HEK293 (cell line): ENCODE data around the gene HES3.
A peak's percentile ranks its signal among the peaks of the same experiment; 100 is the strongest.

Experiments used
- GLIS2 ChIP-seq: fragments of 450-650 bp; formaldehyde crosslinking; IDR thresholded peaks from 2 replicates; pipeline ENCODE4 v1.5.1; 2016; ENCODE audit warnings: missing biosample characterization, missing genetic modification characterization
- MZF1 ChIP-seq: fragments of 450-650 bp; formaldehyde crosslinking; IDR thresholded peaks from 2 replicates; pipeline ENCODE4 v1.5.1; 2017; ENCODE audit warnings: missing biosample characterization, missing genetic modification characterization, borderline replicate concordance
- RBAK ChIP-seq: fragments of 450-650 bp; formaldehyde crosslinking; IDR thresholded peaks from 2 replicates; pipeline ENCODE4 v1.5.1; 2016; ENCODE audit warnings: missing biosample characterization, missing genetic modification characterization
- ZBTB48 ChIP-seq: fragments of 450-650 bp; formaldehyde crosslinking; IDR thresholded peaks from 2 replicates; pipeline ENCODE4 v1.5.1; 2016; ENCODE audit warnings: missing biosample characterization, missing genetic modification characterization
- ZNF133 ChIP-seq: fragments of 450-650 bp; formaldehyde crosslinking; IDR thresholded peaks from 2 replicates; pipeline ENCODE4 v1.5.1; 2016; ENCODE audit warnings: missing biosample characterization, missing genetic modification characterization
- ZNF350 ChIP-seq: fragments of 450-650 bp; formaldehyde crosslinking; IDR thresholded peaks from 2 replicates; pipeline ENCODE4 v1.5.0; 2017; ENCODE audit warnings: missing biosample characterization, mild to moderate bottlenecking, missing genetic modification characterization
- ZNF366 ChIP-seq: fragments of 450-650 bp; formaldehyde crosslinking; conservative IDR thresholded peaks from 2 replicates; pipeline ENCODE4 v1.5.1; 2016; ENCODE audit warnings: missing biosample characterization, missing genetic modification characterization
- ZNF423 ChIP-seq: fragments of 450-650 bp; formaldehyde crosslinking; IDR thresholded peaks from 2 replicates; pipeline ENCODE4 v1.5.1; 2016; ENCODE audit warnings: missing biosample characterization, missing genetic modification characterization
- ZNF777 ChIP-seq: fragments of 450-650 bp; formaldehyde crosslinking; IDR thresholded peaks from 2 replicates; pipeline ENCODE4 v1.5.1; 2017; ENCODE audit warnings: missing biosample characterization, missing genetic modification characterization, borderline replicate concordance
- ZNF792 ChIP-seq: fragments of 450-650 bp; formaldehyde crosslinking; IDR thresholded peaks from 2 replicates; pipeline ENCODE4 v1.5.1; 2016; ENCODE audit warnings: missing biosample characterization, missing genetic modification characterization
- ZXDB ChIP-seq: fragments of 450-650 bp; formaldehyde crosslinking; IDR thresholded peaks from 2 replicates; pipeline ENCODE4 v1.5.1; 2016; ENCODE audit warnings: missing biosample characterization, missing genetic modification characterization
- TF ChIP-seq, protein P1 (sequence below): fragments of 450-650 bp; formaldehyde crosslinking; IDR thresholded peaks from 2 replicates; pipeline ENCODE4 v1.5.1; 2016; ENCODE audit warnings: missing biosample characterization, missing genetic modification characterization
- TF ChIP-seq, protein P2 (sequence below): fragments of 450-650 bp; formaldehyde crosslinking; IDR thresholded peaks from 2 replicates; pipeline ENCODE4 v1.5.1; 2016; ENCODE audit warnings: missing biosample characterization, missing genetic modification characterization
- TF ChIP-seq, protein P3 (sequence below): fragments of 450-650 bp; formaldehyde crosslinking; IDR thresholded peaks from 2 replicates; pipeline ENCODE4 v1.5.1; 2017; ENCODE audit warnings: missing biosample characterization, missing genetic modification characterization
- TF ChIP-seq, protein P4 (sequence below): fragments of 450-650 bp; formaldehyde crosslinking; IDR thresholded peaks from 2 replicates; pipeline ENCODE4 v1.5.1; 2016; ENCODE audit warnings: missing biosample characterization, missing genetic modification characterization
- TF ChIP-seq, protein P5 (sequence below): fragments of 450-650 bp; formaldehyde crosslinking; IDR thresholded peaks from 2 replicates; pipeline ENCODE4 v1.5.1; 2016; ENCODE audit warnings: missing biosample characterization, missing genetic modification characterization, borderline replicate concordance
- TF ChIP-seq, protein P6 (sequence below): fragments of 450-650 bp; formaldehyde crosslinking; IDR thresholded peaks from 2 replicates; pipeline ENCODE4 v1.5.1; 2017; ENCODE audit warnings: missing biosample characterization, missing genetic modification characterization
- TF ChIP-seq, protein P7 (sequence below): fragments of 450-650 bp; formaldehyde crosslinking; IDR thresholded peaks from 2 replicates; pipeline ENCODE4 v1.5.1; 2016; ENCODE audit warnings: missing biosample characterization, missing genetic modification characterization
- TF ChIP-seq, protein P8 (sequence below): fragments of 450-650 bp; formaldehyde crosslinking; IDR thresholded peaks from 2 replicates; pipeline ENCODE4 v1.5.1; 2016; ENCODE audit warnings: missing biosample characterization, missing genetic modification characterization, borderline replicate concordance

HES3 gene

DNA sequence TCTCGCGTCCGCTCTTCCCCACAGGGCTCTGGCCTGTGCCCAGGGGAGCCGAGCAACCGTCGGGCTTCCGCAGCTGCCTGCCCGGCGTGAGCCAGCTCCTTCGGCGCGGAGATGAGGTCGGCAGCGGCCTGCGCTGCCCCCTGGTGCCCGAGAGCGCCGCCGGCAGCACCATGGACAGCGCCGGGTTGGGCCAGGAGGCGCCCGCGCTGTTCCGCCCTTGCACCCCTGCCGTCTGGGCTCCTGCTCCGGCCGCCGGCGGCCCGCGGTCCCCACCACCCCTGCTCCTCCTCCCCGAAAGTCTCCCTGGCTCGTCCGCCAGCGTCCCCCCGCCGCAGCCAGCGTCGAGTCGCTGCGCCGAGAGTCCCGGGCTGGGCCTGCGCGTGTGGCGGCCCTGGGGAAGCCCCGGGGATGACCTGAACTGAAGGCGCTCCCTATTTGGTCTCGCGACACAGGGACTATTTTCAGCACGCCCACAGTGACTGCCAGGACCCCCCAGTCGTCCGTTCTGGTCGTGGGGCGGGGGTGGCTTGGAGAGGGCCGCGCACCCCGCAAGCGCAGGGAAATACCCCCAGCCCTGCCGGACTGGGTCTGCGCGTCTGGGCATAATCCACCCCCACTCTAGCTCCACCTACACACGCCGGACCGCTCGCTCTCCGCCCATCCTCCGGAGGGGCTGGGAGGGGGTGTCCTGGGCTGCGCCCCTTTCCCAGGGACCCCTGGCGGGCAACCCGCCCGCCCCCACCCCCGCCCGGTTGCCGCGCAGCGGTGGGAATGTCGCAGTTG, 1.3 kb downstream of the HES3 start (continued):
- TF ChIP-seq, protein P1, sequence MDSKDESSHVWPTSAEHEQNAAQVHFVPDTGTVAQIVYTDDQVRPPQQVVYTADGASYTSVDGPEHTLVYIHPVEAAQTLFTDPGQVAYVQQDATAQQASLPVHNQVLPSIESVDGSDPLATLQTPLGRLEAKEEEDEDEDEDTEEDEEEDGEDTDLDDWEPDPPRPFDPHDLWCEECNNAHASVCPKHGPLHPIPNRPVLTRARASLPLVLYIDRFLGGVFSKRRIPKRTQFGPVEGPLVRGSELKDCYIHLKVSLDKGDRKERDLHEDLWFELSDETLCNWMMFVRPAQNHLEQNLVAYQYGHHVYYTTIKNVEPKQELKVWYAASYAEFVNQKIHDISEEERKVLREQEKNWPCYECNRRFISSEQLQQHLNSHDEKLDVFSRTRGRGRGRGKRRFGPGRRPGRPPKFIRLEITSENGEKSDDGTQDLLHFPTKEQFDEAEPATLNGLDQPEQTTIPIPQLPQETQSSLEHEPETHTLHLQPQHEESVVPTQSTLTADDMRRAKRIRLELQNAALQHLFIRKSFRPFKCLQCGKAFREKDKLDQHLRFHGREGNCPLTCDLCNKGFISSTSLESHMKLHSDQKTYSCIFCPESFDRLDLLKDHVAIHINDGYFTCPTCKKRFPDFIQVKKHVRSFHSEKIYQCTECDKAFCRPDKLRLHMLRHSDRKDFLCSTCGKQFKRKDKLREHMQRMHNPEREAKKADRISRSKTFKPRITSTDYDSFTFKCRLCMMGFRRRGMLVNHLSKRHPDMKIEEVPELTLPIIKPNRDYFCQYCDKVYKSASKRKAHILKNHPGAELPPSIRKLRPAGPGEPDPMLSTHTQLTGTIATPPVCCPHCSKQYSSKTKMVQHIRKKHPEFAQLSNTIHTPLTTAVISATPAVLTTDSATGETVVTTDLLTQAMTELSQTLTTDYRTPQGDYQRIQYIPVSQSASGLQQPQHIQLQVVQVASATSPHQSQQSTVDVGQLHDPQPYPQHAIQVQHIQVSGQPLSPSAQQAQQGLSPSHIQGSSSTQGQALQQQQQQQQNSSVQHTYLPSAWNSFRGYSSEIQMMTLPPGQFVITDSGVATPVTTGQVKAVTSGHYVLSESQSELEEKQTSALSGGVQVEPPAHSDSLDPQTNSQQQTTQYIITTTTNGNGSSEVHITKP (tag by site-specific recombination): no peak
- TF ChIP-seq ZBTB48 (tag by site-specific recombination) (peak; percentile 57; the same call in 1 of the 2 replicates), ZNF777 (tag by site-specific recombination) (peak; percentile 84; the same call in 1 of the 2 replicates), RBAK (tag by site-specific recombination) (no peak), ZNF133 (tag by site-specific recombination) (no peak), MZF1 (tag by site-specific recombination) (no peak; the same call in 1 of the 2 replicates), ZNF350 (tag by site-specific recombination) (no peak), ZNF423 (tag by site-specific recombination) (peak; percentile 35; the same call in 1 of the 2 replicates), ZNF792 (tag by site-specific recombination) (no peak), GLIS2 (tag by site-specific recombination) (peak; percentile 98), ZNF366 (tag by site-specific recombination) (no peak), ZXDB (peak; percentile 97)
- TF ChIP-seq, protein P2, sequence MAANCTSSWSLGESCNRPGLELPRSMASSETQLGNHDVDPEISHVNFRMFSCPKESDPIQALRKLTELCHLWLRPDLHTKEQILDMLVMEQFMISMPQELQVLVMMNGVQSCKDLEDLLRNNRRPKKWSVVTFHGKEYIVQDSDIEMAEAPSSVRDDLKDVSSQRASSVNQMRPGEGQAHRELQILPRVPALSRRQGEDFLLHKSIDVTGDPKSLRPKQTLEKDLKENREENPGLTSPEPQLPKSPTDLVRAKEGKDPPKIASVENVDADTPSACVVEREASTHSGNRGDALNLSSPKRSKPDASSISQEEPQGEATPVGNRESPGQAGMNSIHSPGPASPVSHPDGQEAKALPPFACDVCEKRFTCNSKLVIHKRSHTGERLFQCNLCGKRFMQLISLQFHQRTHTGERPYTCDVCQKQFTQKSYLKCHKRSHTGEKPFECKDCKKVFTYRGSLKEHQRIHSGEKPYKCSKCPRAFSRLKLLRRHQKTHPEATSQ (tag by site-specific recombination): 0 out of 2 replicates have a peak, but pooled peaks have one; percentile 25
- TF ChIP-seq, protein P3, sequence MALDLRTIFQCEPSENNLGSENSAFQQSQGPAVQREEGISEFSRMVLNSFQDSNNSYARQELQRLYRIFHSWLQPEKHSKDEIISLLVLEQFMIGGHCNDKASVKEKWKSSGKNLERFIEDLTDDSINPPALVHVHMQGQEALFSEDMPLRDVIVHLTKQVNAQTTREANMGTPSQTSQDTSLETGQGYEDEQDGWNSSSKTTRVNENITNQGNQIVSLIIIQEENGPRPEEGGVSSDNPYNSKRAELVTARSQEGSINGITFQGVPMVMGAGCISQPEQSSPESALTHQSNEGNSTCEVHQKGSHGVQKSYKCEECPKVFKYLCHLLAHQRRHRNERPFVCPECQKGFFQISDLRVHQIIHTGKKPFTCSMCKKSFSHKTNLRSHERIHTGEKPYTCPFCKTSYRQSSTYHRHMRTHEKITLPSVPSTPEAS (tag by site-specific recombination): no peak
- TF ChIP-seq, protein P4, sequence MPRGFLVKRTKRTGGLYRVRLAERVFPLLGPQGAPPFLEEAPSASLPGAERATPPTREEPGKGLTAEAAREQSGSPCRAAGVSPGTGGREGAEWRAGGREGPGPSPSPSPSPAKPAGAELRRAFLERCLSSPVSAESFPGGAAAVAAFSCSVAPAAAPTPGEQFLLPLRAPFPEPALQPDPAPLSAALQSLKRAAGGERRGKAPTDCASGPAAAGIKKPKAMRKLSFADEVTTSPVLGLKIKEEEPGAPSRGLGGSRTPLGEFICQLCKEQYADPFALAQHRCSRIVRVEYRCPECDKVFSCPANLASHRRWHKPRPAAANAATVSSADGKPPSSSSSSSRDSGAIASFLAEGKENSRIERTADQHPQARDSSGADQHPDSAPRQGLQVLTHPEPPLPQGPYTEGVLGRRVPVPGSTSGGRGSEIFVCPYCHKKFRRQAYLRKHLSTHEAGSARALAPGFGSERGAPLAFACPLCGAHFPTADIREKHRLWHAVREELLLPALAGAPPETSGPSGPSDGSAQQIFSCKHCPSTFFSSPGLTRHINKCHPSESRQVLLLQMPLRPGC (tag by site-specific recombination): 0 out of 2 replicates have a peak, but pooled peaks have one; percentile 21
- TF ChIP-seq, protein P5, sequence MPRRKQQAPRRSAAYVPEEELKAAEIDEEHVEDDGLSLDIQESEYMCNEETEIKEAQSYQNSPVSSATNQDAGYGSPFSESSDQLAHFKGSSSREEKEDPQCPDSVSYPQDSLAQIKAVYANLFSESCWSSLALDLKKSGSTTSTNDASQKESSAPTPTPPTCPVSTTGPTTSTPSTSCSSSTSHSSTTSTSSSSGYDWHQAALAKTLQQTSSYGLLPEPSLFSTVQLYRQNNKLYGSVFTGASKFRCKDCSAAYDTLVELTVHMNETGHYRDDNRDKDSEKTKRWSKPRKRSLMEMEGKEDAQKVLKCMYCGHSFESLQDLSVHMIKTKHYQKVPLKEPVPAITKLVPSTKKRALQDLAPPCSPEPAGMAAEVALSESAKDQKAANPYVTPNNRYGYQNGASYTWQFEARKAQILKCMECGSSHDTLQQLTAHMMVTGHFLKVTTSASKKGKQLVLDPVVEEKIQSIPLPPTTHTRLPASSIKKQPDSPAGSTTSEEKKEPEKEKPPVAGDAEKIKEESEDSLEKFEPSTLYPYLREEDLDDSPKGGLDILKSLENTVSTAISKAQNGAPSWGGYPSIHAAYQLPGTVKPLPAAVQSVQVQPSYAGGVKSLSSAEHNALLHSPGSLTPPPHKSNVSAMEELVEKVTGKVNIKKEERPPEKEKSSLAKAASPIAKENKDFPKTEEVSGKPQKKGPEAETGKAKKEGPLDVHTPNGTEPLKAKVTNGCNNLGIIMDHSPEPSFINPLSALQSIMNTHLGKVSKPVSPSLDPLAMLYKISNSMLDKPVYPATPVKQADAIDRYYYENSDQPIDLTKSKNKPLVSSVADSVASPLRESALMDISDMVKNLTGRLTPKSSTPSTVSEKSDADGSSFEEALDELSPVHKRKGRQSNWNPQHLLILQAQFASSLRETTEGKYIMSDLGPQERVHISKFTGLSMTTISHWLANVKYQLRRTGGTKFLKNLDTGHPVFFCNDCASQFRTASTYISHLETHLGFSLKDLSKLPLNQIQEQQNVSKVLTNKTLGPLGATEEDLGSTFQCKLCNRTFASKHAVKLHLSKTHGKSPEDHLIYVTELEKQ (tag by site-specific recombination): no peak
- TF ChIP-seq, protein P6, sequence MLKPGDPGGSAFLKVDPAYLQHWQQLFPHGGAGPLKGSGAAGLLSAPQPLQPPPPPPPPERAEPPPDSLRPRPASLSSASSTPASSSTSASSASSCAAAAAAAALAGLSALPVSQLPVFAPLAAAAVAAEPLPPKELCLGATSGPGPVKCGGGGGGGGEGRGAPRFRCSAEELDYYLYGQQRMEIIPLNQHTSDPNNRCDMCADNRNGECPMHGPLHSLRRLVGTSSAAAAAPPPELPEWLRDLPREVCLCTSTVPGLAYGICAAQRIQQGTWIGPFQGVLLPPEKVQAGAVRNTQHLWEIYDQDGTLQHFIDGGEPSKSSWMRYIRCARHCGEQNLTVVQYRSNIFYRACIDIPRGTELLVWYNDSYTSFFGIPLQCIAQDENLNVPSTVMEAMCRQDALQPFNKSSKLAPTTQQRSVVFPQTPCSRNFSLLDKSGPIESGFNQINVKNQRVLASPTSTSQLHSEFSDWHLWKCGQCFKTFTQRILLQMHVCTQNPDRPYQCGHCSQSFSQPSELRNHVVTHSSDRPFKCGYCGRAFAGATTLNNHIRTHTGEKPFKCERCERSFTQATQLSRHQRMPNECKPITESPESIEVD (tag by site-specific recombination): no peak
- TF ChIP-seq, protein P7, sequence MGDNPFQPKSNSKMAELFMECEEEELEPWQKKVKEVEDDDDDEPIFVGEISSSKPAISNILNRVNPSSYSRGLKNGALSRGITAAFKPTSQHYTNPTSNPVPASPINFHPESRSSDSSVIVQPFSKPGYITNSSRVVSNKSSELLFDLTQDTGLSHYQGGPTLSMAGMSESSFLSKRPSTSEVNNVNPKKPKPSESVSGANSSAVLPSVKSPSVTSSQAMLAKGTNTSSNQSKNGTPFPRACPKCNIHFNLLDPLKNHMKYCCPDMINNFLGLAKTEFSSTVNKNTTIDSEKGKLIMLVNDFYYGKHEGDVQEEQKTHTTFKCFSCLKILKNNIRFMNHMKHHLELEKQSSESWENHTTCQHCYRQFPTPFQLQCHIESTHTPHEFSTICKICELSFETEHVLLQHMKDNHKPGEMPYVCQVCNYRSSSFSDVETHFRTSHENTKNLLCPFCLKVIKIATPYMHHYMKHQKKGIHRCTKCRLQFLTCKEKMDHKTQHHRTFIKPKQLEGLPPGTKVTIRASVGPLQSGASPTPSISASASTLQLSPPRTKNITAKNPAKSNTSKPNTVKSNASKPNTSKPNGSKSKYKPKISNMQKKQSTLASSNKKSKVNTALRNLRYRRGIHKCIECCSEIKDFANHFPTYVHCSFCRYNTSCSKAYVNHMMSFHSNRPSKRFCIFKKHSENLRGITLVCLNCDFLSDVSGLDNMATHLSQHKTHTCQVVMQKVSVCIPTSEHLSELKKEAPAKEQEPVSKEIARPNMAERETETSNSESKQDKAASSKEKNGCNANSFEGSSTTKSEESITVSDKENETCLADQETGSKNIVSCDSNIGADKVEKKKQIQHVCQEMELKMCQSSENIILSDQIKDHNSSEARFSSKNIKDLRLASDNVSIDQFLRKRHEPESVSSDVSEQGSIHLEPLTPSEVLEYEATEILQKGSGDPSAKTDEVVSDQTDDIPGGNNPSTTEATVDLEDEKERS (tag by site-specific recombination): no peak
- TF ChIP-seq, protein P8, sequence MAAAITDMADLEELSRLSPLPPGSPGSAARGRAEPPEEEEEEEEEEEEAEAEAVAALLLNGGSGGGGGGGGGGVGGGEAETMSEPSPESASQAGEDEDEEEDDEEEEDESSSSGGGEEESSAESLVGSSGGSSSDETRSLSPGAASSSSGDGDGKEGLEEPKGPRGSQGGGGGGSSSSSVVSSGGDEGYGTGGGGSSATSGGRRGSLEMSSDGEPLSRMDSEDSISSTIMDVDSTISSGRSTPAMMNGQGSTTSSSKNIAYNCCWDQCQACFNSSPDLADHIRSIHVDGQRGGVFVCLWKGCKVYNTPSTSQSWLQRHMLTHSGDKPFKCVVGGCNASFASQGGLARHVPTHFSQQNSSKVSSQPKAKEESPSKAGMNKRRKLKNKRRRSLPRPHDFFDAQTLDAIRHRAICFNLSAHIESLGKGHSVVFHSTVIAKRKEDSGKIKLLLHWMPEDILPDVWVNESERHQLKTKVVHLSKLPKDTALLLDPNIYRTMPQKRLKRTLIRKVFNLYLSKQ (tag by site-specific recombination): no peak
